ENCODE data around the gene SH3RF3.

The SH3RF3 gene

DNA sequence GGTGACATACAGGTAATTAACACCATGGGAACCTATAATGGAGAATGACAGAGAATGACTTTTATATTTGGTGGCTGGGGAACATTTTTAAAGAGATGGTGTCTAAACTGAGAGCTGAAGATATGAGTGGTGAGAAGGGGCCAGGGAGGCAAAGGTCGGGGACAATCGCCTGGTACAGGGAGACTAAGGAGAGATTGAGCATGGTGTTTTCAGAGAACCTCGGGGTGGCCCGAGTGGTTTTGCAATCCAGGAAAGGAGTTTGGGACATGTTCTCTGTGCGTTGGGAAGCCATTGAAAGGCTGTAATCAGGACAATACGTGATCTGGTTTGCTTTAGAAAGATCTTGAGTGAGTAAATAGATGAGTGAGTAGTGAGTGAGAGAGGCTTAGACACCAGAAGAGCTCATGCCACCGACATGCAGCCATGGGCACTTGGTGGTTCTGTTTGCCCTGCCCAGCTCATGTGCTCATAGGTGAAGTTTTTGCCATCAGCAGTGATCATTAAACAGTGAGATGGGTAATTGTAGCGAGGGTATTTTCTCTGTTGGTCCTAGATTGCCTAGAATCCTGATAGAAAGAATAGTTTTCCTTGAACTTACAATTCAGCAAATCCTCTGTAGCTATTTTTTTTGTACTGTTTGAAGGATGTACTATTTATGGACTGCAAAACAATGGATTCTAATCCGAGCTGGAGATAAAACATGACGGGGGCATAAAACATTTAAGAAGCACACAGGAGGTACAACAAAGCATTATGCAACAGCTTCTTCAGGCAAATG, 114.7 kb downstream of the SH3RF3 start:
- no peak for DNase-seq (ENCODE audit: low read depth)

DNA sequence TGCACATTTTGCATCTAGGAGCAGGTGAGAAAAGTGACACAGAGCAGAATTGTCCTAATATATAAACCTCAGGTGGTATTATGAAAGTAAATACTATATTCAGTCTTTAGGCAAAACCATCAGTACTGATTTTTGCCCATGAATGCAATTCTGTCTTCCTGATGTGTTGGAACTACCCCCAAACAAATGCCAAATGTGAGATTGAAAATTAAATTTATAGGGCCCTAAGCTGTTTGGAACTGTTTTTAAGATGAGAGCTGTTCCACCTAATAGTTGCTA, 115.2 kb downstream of the SH3RF3 start:
- no peak for DNase-seq (ENCODE audit: low read depth)

DNA sequence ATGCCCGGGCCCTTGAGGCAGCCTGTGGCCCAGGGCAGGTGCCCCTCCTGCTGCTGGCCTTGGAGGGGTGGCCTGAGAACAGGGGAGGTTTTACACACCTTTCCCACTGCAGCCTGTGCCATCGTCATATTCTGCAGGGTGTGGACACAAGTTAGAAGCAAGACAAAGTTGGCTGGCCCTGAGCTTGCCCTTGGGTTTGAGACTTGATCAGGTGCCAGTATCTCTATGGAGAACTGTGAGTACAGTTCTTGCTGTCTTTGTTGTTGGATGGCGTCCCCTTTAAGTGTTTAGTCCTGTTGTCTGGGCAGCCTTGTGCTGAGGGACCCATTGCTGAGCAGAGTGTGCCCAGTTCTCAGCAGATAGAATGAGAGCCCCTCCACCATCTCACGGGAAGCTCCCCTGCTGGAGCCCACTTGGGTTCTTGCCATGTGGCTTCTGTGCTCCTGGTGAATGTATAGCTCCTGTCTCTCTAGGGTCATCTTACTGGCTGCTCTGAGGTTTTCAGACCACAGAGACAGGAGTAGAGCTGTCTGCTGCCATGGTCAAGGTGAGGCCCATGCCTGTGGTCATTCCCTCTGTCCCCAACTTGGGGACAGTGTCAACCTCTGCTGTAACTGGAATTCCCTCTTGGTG, 115.9 kb downstream of the SH3RF3 start:
- DNase-seq (ENCODE audit: low read depth) = no peak

DNA sequence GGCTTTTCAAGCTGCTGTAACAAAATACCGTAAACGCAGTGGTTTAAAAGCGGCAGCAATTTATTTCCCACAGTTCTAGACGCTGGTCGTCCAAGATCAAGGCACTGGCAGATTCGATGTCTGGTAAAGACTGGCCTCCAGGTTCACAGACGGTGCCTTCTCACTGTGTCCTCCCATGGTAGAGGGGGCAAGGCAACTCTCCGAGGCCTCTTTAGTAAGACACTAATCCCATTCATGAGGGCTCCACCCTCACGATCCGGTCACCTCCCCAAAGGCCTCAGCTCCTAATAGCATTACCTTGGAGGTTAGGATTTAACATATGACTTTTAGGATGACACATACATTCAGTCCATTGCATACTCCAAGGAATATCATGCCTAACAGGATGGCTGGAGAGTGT, 117.2 kb downstream of the SH3RF3 start:
- DNase-seq (ENCODE audit: low read depth) = no peak

DNA sequence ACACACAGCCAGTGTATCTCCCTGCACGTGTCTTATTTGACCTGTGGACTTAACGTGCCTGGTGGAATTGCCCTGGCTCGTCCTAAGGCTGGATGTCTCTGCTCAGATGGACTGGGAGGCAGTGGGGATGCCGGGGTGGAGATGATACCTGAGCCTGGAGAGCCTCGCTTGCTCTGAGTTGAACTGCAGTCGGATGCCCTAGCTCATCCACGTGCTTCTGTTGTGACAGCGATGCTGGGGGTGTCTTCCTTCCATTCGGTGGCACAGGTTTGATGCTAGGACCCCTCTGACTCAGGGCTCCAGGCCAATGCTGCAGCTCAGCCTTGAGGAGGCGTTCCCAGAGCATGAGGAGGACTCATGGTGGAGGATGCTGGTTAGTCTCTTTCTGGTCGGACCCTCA, 117.6 kb downstream of the SH3RF3 start:
- DNase-seq (ENCODE audit: low read depth) = no peak

DNA sequence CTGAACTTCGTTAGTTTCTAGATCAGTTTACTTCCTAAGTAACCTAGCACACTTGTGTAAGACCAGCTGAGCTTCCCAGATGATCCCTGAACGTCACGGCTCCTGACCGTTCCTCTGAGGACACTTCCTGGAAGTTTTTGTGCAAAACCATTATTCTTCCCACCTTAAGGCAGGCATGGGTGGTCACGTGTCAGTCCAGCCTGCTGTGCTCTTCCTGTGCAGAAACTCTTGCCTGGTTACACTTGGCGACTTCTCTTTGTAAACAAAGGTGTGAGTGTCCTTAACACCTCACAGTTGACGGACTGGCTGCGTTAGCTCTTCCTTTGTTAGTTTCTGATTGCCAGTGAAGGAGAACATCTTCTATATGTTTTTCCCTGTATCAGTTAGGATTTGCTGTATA, 118.3 kb downstream of the SH3RF3 start:
- no peak for DNase-seq (ENCODE audit: low read depth)

DNA sequence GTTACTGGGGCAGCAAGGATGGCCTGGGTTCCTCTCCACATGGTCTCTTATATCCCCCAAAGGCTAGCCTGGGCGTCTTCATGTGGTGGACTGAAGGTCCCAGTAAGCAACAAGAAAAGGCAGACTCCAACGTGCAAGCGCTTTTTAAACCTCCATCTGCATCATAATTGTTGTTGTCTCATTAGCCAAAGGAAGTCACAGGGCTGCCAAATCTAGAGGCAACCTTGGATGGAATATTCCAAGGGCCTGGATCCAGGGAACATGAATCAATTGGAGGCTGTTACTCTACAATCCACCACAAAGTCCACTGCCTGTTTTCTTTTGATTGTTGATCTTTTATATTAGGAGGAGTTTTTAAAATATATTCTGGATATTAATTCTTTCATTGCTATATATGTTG, 118.8 kb downstream of the SH3RF3 start:
- no peak for DNase-seq (ENCODE audit: low read depth)

DNA sequence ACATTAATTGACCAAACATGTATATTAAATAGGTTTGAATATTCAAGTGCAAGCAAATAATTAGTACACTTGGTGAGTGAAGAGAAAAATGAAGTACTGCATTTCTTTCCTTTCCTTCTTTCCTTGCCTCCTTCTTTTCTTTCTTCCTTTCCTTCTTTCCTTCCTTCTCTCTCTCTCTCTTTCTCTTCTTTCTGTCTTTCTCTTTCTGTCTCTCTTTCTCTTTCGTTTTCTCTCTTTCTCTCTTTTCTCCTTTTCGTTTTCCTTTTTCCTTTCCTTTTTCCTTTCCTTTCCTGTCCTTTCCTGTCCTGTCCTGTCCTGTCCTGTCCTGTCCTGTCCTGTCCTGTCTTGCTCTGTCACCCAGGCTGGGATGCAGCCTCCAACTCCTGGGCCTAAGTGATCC, 119.6 kb downstream of the SH3RF3 start:
- DNase-seq (ENCODE audit: low read depth) = no peak

DNA sequence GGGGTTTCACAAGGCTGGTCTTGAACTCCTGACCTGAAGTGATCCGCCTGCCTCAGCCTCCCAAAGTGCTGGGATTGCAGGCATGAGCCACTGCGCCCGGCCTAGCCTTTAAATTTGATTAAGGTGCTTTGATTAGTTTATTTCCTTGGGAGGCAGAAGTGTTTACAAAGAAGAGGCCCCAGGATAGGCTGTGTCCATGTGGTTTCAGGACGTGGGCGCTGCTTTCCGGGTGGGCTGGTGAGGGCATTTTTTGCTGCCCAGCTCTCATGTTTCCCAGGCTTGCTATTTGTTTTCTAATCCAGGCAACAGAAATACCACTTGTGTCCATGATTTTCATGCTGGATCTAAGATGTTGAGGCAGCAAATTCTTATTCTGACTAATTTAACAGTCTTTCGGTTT, 124.2 kb downstream of the SH3RF3 start:
- no peak for DNase-seq (ENCODE audit: low read depth)

DNA sequence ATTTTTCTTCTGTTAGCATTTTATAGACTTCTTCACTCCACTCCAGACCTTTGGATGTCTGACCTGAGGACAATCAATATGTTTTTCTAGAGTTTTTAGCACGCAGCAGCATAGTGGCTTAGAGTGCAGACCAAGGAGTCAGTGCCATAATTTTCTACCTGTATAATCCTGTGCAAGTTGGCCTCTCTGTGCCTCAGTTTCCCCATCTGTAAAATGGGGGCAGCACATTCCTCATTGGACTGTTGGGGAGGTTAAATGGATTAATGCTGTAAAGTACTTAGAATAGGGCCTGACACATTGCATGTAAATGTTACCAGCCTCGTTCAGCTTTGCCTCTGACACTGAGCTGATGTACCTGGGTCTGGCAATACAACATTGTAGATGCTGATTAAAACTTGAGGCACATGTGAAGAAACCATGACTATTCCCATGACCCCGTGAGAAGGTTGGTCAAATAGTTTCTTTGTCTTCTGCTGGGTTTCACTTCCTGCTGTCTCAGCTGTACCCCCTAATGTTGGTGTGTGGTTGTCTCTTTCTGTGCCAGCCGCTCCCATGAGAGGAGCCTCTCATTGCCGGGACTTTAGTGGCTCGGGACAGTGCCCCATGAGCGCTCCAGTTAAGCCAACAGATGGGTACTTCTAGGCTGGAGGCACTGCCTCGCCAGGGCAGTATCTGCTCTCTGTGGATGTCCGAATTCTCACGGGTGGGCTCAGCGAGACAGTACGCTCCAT, 125.3 kb downstream of the SH3RF3 start:
- no peak for DNase-seq (ENCODE audit: low read depth)

DNA sequence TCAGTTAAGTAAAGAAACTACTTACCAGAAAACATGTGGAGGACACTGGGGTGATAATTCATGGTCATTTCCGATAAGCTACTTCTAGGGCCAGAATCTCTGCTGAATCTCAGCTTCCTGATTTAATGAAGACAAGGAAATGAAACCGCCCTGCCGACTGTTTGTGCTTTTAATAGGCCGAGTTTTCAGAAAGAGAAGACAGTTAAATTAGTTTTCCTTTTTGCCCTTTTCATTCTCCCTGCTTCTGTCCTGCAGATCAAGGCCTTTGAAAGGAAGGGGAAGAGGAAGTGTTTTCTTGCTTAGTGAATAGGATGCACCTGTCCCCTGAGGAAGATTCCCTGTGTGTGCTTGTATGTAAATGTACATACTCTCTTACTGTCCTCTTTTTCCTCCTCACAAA, 126.6 kb downstream of the SH3RF3 start:
- no peak for DNase-seq (ENCODE audit: low read depth)

DNA sequence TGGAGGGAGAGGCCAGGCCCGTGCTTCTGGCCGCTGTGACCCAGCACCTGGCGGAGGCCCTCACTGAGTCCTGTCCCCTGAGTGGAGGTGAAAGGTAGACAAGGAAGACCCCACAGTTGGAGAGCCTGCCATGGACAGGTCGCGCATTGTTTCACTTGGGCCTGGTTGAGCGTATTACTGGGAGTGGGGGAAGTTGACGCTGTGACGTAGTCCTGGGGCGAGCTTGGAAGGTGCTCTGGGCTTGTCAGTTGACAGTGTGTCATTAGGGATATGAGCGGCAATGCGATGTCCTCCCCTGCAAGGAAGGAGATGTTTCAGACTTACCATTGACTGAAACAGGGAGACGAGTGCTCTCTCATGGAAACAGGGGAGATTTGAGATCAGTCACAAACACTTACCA, 127.1 kb downstream of the SH3RF3 start:
- DNase-seq (ENCODE audit: low read depth) = no peak

DNA sequence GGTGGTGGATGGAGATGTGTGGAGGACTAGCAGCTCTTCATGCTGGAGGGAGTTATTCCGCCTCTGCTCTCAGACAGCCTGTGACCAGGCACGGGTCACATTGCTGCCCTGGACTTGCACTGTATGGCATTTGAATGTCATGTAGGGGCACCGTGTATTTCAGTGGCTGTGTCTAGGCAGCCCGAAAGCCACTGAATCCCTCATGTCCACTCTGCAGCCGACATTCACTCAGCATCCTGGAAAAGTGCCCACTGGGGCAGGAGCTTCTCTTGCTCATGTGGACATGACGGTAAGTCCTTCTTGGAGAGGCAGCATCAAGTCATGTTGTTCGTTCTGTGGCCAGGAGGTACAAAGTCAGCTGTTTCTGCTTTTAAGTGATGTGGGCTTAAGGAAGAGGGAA, 127.9 kb downstream of the SH3RF3 start:
- no peak for DNase-seq (ENCODE audit: low read depth)

DNA sequence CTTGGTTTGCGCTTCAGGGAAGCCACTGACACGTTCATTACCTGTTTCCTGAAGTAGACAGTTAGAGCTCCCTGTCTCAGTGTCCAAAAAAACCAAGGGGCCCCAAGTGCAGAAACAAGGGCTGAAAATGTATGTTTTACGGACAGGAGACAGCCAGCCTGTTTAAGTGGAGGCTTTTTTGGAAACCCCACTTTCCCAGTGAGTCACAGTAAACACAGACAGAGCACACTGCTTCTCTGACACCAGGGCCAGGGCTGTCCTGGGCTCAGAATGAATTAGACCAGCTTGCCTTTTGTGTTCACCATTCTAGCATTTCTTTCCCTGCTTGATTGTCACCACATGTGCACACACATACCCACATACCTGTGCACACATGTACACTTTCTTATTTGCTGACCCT, 128.6 kb downstream of the SH3RF3 start:
- DNase-seq (ENCODE audit: low read depth) = no peak

DNA sequence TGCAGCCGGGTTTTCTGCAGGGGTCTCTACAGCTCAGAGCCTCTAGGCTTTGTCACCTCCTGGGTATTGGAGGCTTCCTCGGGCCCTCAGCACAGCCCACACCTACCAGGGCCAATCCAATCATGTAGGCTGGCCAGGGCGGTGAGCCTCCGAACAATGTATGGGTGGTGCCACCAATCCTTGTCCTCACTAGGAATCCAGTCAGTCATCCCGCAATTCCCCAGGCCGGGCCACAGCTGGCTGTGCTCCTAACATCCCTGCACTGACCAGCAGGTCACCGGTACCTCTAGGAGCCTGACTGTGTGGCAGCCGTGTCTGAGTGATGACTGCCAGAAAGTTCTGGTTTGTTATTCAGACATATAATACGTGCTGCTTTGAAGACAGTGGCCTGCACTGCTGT, 129.4 kb downstream of the SH3RF3 start:
- DNase-seq (ENCODE audit: low read depth) = no peak

DNA sequence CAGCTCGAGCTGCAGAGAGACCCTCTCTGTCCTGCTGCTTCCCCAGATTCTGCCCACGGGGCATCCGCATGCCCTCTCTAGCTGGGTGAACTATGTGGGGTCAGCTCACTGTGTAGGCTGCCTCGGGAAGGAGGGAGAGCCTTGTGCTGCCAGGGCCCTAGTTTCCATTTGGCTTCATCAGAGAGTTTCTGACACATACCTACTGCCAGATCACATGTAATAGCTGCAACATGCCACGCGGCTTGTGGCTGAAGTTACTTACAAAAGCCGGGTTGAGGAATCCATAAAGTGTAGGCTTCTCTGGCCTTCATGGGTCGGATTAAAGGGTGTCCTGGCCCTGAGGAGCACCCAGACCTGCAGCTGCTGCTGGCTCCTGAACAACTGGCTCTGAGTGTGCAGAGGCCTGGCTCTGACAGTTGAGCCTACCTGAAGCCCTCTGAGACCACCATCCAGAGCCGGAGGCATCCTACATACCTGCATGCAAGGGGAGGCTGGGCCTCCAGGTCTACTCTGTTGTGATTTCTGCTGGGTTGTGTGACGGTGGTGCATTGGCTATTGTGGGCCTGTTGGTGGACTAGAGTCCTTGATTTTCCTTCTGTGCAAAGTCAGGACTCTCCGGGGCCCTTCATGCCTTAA, 130.0 kb downstream of the SH3RF3 start:
- DNase-seq (ENCODE audit: low read depth) = no peak

DNA sequence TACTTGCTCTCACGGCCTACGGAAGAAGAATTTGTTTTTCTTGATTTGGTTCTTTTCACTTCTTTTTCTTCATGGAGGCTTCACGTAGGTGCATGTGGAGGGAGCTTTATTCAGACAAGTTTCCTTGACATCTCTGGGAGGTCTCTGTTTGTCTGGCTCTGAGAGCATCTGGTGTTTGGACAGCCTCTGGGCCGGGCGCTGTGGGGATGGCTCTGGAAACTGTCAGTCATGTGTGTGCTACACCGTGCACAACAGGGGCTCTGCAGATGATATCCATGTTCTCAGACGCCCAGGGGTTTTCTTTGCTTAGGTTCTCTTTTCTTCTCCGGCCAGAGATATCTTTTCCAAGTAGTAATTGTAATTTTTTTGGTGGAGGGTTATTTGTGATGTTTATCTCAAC, 130.7 kb downstream of the SH3RF3 start:
- no peak for DNase-seq (ENCODE audit: low read depth)

DNA sequence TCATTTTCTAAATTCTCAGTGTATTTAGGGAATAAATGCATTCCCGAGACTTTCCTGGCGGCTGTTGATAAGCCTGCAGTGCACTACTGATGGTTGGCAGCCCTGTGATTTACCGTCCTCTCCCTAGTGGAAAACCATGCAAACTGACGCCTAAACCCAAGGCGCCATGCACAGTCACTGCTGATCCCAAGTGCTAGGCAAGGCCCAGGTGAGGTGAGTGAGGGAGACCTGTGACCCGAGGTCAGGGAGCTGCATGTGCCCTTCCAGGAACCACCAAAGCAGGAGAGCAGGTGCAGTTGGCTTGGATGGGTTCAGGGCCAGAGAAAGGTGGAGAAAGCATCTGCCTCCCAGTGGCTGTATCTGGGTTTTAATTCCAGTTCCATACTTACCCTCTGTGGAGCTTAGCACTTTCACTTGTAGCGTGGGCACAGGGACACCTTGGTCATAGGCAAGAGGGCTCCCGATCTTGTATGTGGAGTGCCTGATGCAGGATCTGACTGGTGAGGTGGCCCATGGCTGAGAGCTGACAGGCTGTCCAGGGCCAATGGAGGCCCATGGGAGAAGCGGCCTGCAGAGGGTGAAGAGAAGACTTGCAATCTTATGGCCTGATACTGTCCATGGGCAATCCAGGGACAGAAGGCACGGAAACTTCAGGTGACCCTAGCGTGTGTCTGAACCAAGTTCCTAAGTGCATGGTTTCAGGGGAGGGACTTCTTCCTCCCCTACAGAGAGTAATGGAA, 131.3 kb downstream of the SH3RF3 start:
- no peak for DNase-seq (ENCODE audit: low read depth)

DNA sequence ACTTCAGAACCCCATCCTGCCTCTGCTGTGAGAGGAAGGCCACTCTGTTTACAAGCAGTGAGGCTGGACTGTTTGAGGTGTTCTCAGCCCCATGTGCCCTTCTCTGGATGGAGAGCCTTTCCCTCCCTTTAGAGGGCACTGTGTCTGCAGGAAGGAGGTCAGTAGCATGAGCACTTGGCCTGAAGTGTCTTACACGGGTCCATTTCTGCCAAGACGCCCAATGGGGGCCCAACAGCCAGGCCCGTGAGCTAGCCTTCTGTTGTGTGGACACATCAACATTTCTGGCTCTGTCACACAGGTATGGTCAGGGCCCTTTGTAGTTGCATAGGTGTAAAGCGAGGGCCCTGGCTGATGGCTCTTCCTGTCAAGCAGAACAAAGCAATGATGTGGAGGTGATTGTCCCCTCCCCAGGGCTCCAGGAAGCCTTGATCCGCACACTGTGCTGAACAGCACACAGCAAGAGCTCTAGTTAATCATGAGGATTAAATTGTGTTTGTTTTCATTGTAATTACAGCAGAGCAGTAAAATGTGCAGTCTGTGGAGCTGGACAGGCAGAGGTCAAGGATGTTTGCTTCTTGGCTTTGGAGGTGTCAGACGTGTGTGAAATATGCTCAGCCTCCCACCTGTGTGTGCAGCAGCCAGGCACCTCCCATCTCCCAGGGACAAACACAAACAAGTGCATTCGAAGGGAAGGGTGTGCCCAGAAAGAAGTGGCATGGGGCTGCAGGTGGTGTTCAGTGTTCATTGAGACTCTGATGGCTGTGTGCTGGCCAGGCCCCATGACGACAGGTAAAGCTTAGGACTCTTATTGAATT, 132.1 kb downstream of the SH3RF3 start:
- DNase-seq (ENCODE audit: low read depth) = no peak

DNA sequence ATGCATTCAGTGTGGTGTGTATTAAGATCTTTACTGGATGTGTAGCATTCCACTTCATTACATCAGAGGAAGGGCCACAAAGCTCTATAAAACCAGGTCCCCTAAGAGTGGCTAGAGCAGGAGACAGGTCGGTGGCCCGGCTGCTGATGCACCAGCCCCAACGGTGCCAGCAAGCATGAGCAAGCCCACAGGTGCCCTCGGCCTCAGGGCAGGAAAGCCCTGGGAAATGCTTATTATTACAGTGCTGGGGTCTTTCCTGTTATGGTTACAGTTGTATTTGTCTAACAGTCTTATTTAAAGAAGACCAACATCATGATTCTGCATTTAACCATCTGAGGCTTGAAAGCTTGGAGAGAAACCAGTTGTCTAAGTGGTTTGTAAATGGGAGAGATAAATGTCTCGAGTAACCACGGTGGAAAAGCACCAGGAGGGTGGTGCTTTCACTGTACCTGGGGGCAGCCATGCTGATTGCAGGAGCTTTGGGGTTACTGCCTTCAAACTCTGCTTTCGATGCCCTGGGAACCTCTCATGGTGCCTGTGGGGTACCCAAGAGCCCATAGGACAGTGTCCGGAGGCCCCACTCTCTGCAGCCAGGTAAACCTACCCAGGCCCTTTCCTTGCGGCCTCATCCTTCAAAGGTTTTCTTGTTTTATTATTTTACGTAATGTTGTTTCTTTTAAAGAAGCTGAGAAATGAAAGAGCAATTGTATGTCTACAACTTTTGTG, 133.1 kb downstream of the SH3RF3 start:
- no peak for DNase-seq (ENCODE audit: low read depth)
